ENCODE measurements around the gene TBCE. TPM values are rescaled to one million over a fixed set of nuclear protein-coding genes. Genes with fewer than 3 reads are reported as not detected.

The TBCE gene
- polyA plus RNA-seq, 1 experiment = 16.0 TPM

DNA sequence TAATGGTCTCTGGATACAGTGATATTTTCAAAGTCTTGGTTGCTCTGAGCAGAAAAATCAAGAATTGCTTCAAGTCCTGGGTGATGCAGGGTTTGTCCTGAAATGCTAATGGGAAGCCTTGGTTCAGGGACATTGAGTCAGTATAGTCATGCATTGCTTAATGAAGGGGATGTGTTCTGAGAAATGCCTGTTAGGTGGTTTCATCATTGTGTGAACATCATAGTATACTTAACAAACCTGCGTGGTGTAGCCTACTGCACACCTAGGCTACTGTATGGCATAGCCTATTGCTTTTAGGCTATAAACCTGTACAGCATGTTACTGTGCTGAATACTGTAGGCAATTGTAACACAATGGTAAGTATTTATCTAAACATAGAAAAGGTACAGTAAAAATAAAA lies 36.4 kb downstream of the TBCE start:
- DNase-seq (ENCODE audit: low read depth) = no peak
- CTCF ChIA-PET = interaction anchor here (1.6 kb wide), 1 partner anchor 151 kb away, joined by 4 read pairs; no protein-coding TSS in a partner anchor
- POLR2A ChIA-PET = no interaction called here
- Histone ChIP-seq H3K4me3 (ENCODE audit: low read depth, low read length) (no peak overlapping the region), H3K36me3 (ENCODE audit: control insufficient read depth, insufficient read depth, low read length) (no peaks in the 10 kb centered on the region), H3K27me3 (ENCODE audit: control insufficient read depth, insufficient read depth, low read length) (no peaks in the 10 kb centered on the region)
- no peak for TF ChIP-seq CTCF (IDR thresholded peaks at IDR 0.05; ENCODE audit: insufficient read depth, low read depth, low read length)

DNA sequence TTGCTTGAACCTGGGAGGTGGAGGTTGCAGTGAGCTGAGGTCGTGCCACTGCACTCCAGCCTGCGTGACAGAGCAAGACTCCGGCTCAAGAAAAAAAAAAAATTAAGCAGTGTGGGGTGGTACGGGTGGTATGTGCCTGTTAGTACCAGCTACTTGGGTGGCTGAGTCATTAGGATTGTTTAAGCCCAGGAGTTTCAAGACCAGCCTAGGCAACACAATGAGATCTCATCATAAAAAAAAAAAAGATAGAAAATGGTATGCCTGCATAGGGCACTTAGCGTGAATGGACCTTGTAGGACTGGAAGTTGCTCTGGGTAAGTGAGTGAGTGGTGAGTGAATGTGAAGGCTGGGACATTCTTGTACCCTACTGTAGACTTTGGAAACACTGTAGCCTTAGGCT lies 37.0 kb downstream of the TBCE start:
- H3K27me3 ChIP-seq (ENCODE audit: control insufficient read depth, insufficient read depth, low read length) = no peaks in the 10 kb centered on the region
- TF ChIP-seq CTCF (IDR thresholded peaks at IDR 0.05; ENCODE audit: insufficient read depth, low read depth, low read length) = no peak
- ChIA-PET POLR2A (no interaction called here), CTCF (interaction anchor here (1.6 kb wide), 1 partner anchor 151 kb away, joined by 4 read pairs; no protein-coding TSS in a partner anchor)
- H3K36me3 ChIP-seq (ENCODE audit: control insufficient read depth, insufficient read depth, low read length) = no peaks in the 10 kb centered on the region
- DNase-seq (ENCODE audit: low read depth) = no peak
- no peak overlapping the region for H3K4me3 ChIP-seq (ENCODE audit: low read depth, low read length)

- no peak for DNase-seq (ENCODE audit: low read depth)
- ChIA-PET POLR2A (no interaction called here), CTCF (no interaction called here)
- no peak for TF ChIP-seq CTCF (IDR thresholded peaks at IDR 0.05; ENCODE audit: insufficient read depth, low read depth, low read length)
- no peaks in the 10 kb centered on the region for H3K27me3 ChIP-seq (ENCODE audit: control insufficient read depth, insufficient read depth, low read length)
- H3K36me3 ChIP-seq (ENCODE audit: control insufficient read depth, insufficient read depth, low read length) = no peaks in the 10 kb centered on the region
- no peak overlapping the region for H3K4me3 ChIP-seq (ENCODE audit: low read depth, low read length)
Measured at GRCh38 chr1:235407419-235407818, 40.2 kb downstream of the TBCE start.

DNA sequence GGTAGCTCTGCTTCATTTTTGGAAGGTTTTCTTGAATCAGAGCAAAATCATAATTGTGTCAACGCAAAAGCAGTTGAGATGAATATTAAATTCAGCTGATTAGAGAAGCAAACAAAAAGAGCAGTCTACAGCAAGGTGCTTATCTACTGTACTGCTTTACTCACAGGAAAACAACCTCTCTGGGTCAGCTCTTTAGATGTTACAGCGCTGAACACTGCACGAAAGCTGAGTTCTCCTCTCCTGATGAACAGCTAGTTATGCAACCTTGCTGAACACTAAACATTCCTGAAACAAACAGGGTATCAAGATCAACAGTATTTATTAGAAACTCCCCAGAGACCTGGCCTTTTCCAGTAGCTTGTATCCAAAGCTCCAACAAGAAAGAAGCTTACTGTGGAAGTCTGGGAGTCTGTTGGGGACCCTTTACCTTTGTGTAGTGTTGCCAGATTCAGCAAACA lies 41.3 kb downstream of the TBCE start:
- H3K4me3 ChIP-seq (ENCODE audit: low read depth, low read length) = no peak overlapping the region
- H3K27me3 ChIP-seq (ENCODE audit: control insufficient read depth, insufficient read depth, low read length) = no peaks in the 10 kb centered on the region
- no peak for TF ChIP-seq CTCF (IDR thresholded peaks at IDR 0.05; ENCODE audit: insufficient read depth, low read depth, low read length)
- DNase-seq (ENCODE audit: low read depth) = no peak
- H3K36me3 ChIP-seq (ENCODE audit: control insufficient read depth, insufficient read depth, low read length) = no peaks in the 10 kb centered on the region
- CTCF ChIA-PET = interaction anchor here (1.5 kb wide), 1 partner anchor 8 kb away, joined by 5 read pairs; no protein-coding TSS in a partner anchor
- POLR2A ChIA-PET = no interaction called here

DNA sequence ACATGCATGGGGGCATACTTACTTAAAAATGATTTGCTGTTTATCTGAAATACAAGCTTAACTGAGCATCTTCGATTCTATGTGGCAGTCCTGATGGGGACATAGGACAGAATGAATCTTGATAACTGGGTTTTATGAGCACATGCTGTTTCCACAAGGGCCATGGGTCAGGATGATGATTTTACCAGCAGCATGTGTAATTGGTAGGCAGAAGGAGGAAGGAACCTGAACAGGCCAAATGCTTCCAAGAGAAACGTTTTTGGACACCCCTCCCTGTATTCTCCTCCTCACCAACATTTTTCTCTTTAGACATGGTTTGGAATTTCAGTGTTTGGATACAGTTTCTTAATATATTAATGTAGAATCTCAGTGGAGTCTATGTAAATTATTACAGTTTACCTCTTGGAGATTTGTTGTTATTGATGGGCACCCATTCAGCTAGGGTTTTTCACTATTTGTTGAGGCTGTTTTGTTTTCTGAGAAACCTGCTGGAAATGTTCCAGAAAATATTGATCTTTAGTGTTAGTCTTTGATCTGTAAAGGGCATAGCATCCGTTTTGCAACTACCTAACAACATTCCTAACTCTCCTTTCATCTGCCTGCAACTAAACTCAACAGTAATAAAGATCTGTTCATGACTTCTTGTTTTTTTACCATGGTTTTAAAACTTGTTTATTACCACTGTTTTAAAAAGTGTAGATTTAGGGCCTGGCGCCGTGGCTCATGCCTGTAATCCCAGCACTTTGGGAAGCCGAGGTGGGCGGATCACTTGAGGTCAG lies 42.0 kb downstream of the TBCE start:
- CTCF ChIA-PET = interaction anchor here (1.5 kb wide), 1 partner anchor 8 kb away, joined by 5 read pairs; no protein-coding TSS in a partner anchor
- no peak for TF ChIP-seq CTCF (IDR thresholded peaks at IDR 0.05; ENCODE audit: insufficient read depth, low read depth, low read length)
- Histone ChIP-seq H3K36me3 (ENCODE audit: control insufficient read depth, insufficient read depth, low read length) (no peaks in the 10 kb centered on the region), H3K27me3 (ENCODE audit: control insufficient read depth, insufficient read depth, low read length) (no peaks in the 10 kb centered on the region), H3K4me3 (ENCODE audit: low read depth, low read length) (no peak overlapping the region)
- POLR2A ChIA-PET = no interaction called here
- no peak for DNase-seq (ENCODE audit: low read depth)

All from BJ (cell line).